HCT116 (cell line): ENCODE data around the gene WHRN.

Experiments
- ATF3 ChIP-seq: IDR thresholded peaks from 2 replicates; pipeline ENCODE4 v1.6.1; 2012
- CEBPB ChIP-seq: IDR thresholded peaks from 2 replicates; pipeline ENCODE4 v1.6.1; 2012; ENCODE audit warnings: low read depth
- ELF1 ChIP-seq: IDR thresholded peaks from 2 replicates; pipeline ENCODE4 v1.6.1; 2012; ENCODE audit warnings: low read depth, borderline replicate concordance
- EZH2 ChIP-seq: fragments of 200-600 bp; sonication (generic); IDR thresholded peaks from 2 replicates; pipeline ENCODE4 v1.6.1; 2017; ENCODE audit warnings: antibody characterized with exemption, mixed run types
- JUND ChIP-seq: IDR thresholded peaks from 2 replicates; pipeline ENCODE4 v1.6.1; 2012
- POLR2A ChIP-seq: IDR thresholded peaks from 2 replicates; pipeline ENCODE4 v1.7.0; 2011; ENCODE audit warnings: borderline replicate concordance; ENCODE audit not compliant: insufficient read depth, insufficient read length; ENCODE audit errors: extremely low read depth
- POLR2AphosphoS5 ChIP-seq: IDR thresholded peaks from 2 replicates; pipeline ENCODE4 v1.6.1; 2011; ENCODE audit warnings: mild to moderate bottlenecking, low read depth, low read length, moderate library complexity
- RAD21 ChIP-seq: IDR thresholded peaks from 2 replicates; pipeline ENCODE4 v1.6.1; 2012; ENCODE audit warnings: low read depth, mild to moderate bottlenecking
- REST ChIP-seq: IDR thresholded peaks from 2 replicates; pipeline ENCODE4 v1.6.1; 2012; ENCODE audit warnings: low read depth
- SIN3A ChIP-seq: IDR thresholded peaks from 2 replicates; pipeline ENCODE4 v1.6.1; 2012; ENCODE audit warnings: low read depth
- YY1 ChIP-seq: IDR thresholded peaks from 2 replicates; pipeline ENCODE4 v1.6.1; 2011; ENCODE audit warnings: low read length, low read depth, moderate library complexity, mild to moderate bottlenecking; ENCODE audit not compliant: insufficient replicate concordance; ENCODE audit errors: extremely low read depth
- ZBTB33 ChIP-seq: IDR thresholded peaks from 2 replicates; pipeline ENCODE4 v1.6.1; 2011; ENCODE audit warnings: mild to moderate bottlenecking, low read length, moderate library complexity; ENCODE audit not compliant: insufficient replicate concordance; ENCODE audit errors: extremely low read depth
- ZFX ChIP-seq: fragments of 450-650 bp; IDR thresholded peaks from 2 replicates; pipeline ENCODE4 v1.6.1; 2017
- TF ChIP-seq, protein P1 (sequence below), 3 experiments: fragments of 200-600 bp in 1 of 3; sonication (generic) in 1 of 3; IDR thresholded peaks in 2 of 3; conservative IDR thresholded peaks in 1 of 3; 2 replicates each; pipeline ENCODE4 v1.5.1; 2012 to 2017; ENCODE audit warnings: low read depth in 2 of 3, low read length in 2 of 3, antibody characterized with exemption in 1 of 3, borderline replicate concordance in 1 of 3, control low read depth in 1 of 3, mild to moderate bottlenecking in 1 of 3, mixed read lengths in 1 of 3, mixed run types in 1 of 3, moderate library complexity in 1 of 3; ENCODE audit not compliant: insufficient read depth in 1 of 3

DNA sequence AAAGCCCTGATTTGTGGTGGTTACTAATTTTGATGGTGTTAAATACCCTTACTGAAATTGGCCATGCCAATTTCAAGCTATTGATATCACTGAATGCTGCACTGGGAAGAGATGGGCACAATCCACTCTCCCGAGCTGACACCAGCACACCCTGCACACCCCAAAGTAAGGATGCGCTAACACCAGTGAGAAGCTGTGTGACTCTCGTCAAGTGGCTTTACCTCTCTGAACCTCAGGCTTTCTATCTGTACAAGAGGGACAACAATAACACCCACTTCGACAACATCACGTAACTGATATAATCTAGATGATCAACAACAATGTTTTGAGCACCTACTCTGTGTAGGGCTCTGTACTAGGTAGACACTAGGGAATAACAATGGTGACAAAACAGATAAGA is 109.5 kb downstream of the WHRN start:
- TF ChIP-seq ATF3 (no peak), EZH2 (no peak), POLR2AphosphoS5 (no peak), YY1 (no peak), JUND (no peak), RAD21 (no peak), POLR2A (no peak), SIN3A (no peak), CEBPB (no peak), ZBTB33 (no peak), ELF1 (no peak), REST (no peak), ZFX (no peak)
- TF ChIP-seq, protein P1, sequence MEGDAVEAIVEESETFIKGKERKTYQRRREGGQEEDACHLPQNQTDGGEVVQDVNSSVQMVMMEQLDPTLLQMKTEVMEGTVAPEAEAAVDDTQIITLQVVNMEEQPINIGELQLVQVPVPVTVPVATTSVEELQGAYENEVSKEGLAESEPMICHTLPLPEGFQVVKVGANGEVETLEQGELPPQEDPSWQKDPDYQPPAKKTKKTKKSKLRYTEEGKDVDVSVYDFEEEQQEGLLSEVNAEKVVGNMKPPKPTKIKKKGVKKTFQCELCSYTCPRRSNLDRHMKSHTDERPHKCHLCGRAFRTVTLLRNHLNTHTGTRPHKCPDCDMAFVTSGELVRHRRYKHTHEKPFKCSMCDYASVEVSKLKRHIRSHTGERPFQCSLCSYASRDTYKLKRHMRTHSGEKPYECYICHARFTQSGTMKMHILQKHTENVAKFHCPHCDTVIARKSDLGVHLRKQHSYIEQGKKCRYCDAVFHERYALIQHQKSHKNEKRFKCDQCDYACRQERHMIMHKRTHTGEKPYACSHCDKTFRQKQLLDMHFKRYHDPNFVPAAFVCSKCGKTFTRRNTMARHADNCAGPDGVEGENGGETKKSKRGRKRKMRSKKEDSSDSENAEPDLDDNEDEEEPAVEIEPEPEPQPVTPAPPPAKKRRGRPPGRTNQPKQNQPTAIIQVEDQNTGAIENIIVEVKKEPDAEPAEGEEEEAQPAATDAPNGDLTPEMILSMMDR (IDR thresholded peaks at IDR 0.05 in 2 of 3, conservative IDR thresholded peaks at IDR 0.05 in 1 of 3; ENCODE audit: borderline replicate concordance in 1 of 3, insufficient read depth in 1 of 3, low read depth in 2 of 3, low read length in 2 of 3), result no peak
